Measurements from ENCODE around the gene RET. TPM values are rescaled to one million over a fixed set of nuclear protein-coding genes. Genes with fewer than 3 reads are reported as not detected.

The RET gene
- total and polyA plus RNA-seq, 2 of the 8 experiments (the other 6 are each of a cell fraction or from before 2014, with no cell fraction given), result 6.7 to 8.4 TPM

GRCh38 chr10:43162604-43163003 is 85.7 kb downstream of the RET start:
- Histone ChIP-seq H3K18ac (ENCODE audit: extremely low read depth, low read length) (no peak overlapping the region), H3K36me3 (ENCODE audit: control insufficient read depth in 2 of 4, insufficient read depth in 4 of 4, low read length in 3 of 4) (no peaks in the 10 kb centered on the region), H3K79me2 (ENCODE audit: control insufficient read depth in 1 of 2, insufficient read depth in 2 of 2, low read length in 2 of 2) (no peaks in the 10 kb centered on the region), H3K27ac (ENCODE audit: low read depth, low read length) (no peak overlapping the region), H2BK12ac (ENCODE audit: low read depth, low read length) (no peak overlapping the region), H2BK5ac (ENCODE audit: low read depth, low read length) (no peak overlapping the region), H2BK120ac (replicated peaks; ENCODE audit: low read depth, low read length) (no peak overlapping the region), H4K91ac (replicated peaks; ENCODE audit: insufficient read length, low read length) (no peak overlapping the region), H2BK15ac (ENCODE audit: low read length) (no peak overlapping the region), H2AK5ac (ENCODE audit: low read depth, low read length) (no peak overlapping the region), H3K4me2 (ENCODE audit: insufficient read depth in 1 of 2, low read depth in 2 of 2, low read length in 2 of 2) (no peak overlapping the region), H3K9ac (replicated peaks in 1 of 4; ENCODE audit: extremely low read depth in 1 of 4, low read depth in 3 of 4, low read length in 3 of 4) (no peak overlapping the region), H3K79me1 (ENCODE audit: low read depth, low read length) (no peaks in the 10 kb centered on the region), H4K20me1 (replicated peaks in 1 of 2; ENCODE audit: control insufficient read depth in 1 of 2, insufficient read depth in 2 of 2, low read length in 2 of 2) (no peaks in the 10 kb centered on the region), H3K9me3 (ENCODE audit: insufficient read depth in 2 of 2, low read depth in 1 of 2, low read length in 1 of 2) (no peaks in the 10 kb centered on the region), H3K4me3 (ENCODE audit: extremely low read depth in 1 of 4, insufficient read depth in 2 of 4, low read depth in 3 of 4, low read length in 4 of 4) (no peak overlapping the region), H4K8ac (ENCODE audit: extremely low read depth, insufficient read depth, low read length) (no peak overlapping the region), H2BK20ac (ENCODE audit: low read length) (no peak overlapping the region), H4K5ac (ENCODE audit: insufficient read length, low read depth, low read length) (no peak overlapping the region), H2AFZ (ENCODE audit: low read length) (no peak overlapping the region), H3K4me1 (replicated peaks in 1 of 4; ENCODE audit: control insufficient read depth in 3 of 4, insufficient read depth in 4 of 4, low read length in 3 of 4) (no peaks in the 10 kb centered on the region), H3K14ac (ENCODE audit: insufficient read length) (no peak overlapping the region), H3K56ac (replicated peaks; ENCODE audit: insufficient read length, low read depth, low read length) (no peak overlapping the region), H3K27me3 (replicated peaks in 1 of 4; ENCODE audit: control insufficient read depth in 3 of 4, extremely low read depth in 1 of 4, insufficient read depth in 3 of 4, low read length in 3 of 4) (no peaks in the 10 kb centered on the region), H3K23me2 (ENCODE audit: low read depth, low read length) (no peaks in the 10 kb centered on the region), H3K4ac (replicated peaks; ENCODE audit: insufficient read length, low read depth, low read length) (no peak overlapping the region), H3K23ac (ENCODE audit: insufficient read length) (no peak overlapping the region)
- no peak for DNase-seq (ENCODE audit: low read depth in 1 of 2, low spot score in 2 of 2)
- TF ChIP-seq BRCA1 (IDR thresholded peaks at IDR 0.05; ENCODE audit: low read depth, low read length), result no peak
- no peak for TF ChIP-seq NANOG (IDR thresholded peaks at IDR 0.05; ENCODE audit: insufficient read depth, low read depth, low read length, poor library complexity, severe bottlenecking)
- TF ChIP-seq SIX5 (IDR thresholded peaks at IDR 0.05; ENCODE audit: low read depth, low read length), result no peak
- no peak for TF ChIP-seq SAP30 (IDR thresholded peaks at IDR 0.05; ENCODE audit: insufficient read depth, insufficient replicate concordance, low read length)
- no peak for FAIRE-seq
- ChIA-PET POLR2A (ENCODE audit: partially characterized antibody) (no interaction called here), CTCF (ENCODE audit: partially characterized antibody) (interaction anchor here (1.9 to 4.0 kb wide), 2 partner anchors 9 to 38 kb away, joined by 5 to 21 read pairs; no protein-coding TSS in a partner anchor)
- 78% methylated on average over 1 of the region's 1 CpG; no CpG with 5 or more reads in 1 of the 2 experiments for WGBS, 2 experiments (ENCODE audit: extremely low coverage in 1 of 2, insufficient coverage in 1 of 2, insufficient read length in 1 of 2, insufficient replicate concordance in 2 of 2, low coverage in 1 of 2, low lambda C conversion rate in 2 of 2, missing lambda C conversion rate in 1 of 2)

Measured in H1 (cell line).